Superior temporal gyrus (tissue), 1 donor: ENCODE measurements around the gene TRPC3.

Source experiments
- DNase-seq: peaks from one replicate; pipeline ENCODE4 v3.0.0-alpha.2; 2016; ENCODE audit errors: extremely low spot score

TRPC3 gene

GRCh38 chr4:121873604-121874003 lies 78.3 kb downstream of the TRPC3 start:
- DNase-seq = no peak

DNA sequence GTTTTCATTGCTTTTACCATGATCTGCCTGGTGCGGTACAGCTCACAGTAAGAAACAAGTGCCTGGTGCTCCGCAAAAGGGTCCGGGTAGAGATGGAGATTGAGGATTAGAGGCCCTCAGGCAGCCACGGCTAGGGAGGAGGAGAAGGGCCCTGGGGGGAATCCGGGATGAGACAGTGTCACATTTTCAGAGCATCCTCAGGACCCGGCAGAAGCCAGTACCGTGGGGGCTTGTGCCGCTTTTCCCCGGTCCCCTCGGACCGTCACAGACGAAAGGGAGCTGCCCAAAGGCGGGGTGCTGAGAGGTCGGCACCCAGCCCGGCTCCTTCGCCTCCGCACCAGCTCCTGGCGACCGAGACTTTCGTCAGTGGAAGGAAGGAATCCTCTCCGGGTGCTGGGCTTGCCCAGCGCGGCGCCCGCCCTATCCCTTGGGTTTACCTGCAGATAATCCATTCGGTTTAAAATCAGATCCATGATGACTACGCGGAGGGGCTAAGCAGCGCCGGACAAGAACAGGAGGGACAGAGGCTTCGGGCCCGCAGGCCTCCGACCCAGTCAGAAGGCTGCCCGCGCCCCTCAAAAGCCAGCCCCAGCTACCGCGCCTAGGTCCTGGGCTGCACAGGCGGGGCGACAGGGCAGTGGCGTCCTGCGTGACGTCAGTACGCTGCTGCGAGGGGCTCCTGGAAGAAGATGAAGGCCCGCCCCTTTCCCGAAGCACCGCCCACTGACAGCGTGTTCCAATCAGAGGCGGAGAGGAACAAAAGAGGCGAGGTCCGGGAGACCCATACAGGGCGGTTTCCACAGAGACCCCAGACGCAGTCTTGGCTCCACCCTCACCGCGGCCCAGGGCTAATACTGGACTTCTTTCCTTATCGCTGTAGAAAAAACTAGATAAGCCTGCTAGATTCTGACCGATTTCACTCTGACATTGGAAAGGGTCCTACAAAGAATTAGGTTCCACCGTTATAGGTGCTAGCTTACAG lies 81.7 kb downstream of the TRPC3 start, which contains the start of gene BBS7:
TSS of gene BBS7 (minus strand) at position 634 of the 982 bp plus-strand sequence. CDS start at position 473, 161 bp downstream.
- peak; percentile 97 for DNase-seq

DNA sequence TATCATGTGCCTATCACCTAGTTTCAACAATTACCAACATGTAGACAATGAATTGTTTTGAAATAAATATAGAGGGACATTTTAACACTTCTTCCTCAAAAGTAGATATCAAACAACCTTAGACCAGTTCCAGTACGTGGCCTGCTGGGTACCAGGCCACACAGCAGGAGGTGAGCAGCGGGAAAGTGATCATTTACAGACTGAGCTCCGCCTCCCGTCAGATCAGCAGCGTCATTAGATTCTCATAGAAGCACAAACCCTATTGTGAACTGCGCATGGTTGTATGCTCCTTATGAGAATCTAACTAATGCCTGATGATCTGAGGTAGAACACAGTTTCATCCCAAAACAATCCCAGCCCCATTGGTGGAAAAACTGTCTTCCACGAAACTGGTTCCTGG lies 88.1 kb downstream of the TRPC3 start:
- DNase-seq = no peak

DNA sequence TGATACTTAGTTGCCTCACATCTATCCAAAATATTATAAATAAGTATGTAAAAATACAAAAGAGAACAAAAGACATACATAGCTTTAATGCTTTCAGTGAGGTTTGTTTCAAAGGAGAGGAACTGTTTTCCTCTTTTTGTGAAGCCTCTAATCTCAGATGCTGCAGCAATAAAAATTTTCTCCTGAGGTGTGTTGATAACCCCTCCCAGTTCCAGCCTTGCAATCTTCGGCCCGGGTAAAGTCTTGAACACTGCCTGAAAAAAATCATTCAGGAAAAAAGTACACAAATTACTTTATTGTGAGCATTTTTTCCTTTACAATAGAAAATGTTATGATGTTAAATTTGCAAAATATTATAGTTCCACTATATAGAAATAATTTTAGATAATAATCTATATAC lies 90.4 kb downstream of the TRPC3 start:
- no peak for DNase-seq

DNA sequence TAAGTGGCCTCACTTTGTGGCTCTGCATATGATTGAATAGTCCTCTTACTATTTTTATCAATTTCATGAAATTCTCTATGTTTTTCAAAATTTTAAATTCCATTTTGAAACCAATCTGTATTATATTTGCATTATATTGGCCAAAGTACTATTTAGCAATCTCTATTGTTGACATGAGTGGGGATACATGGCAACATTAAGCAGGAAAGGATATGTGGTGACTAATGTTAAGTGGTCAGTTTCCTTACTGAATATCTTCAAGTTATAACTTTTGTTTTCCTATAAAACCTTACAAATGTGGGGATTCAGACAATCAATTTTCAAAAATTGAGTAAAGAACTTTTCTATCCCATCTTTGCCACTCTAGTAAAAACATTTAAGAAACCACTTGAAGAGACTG lies 91.7 kb downstream of the TRPC3 start:
- DNase-seq = no peak

DNA sequence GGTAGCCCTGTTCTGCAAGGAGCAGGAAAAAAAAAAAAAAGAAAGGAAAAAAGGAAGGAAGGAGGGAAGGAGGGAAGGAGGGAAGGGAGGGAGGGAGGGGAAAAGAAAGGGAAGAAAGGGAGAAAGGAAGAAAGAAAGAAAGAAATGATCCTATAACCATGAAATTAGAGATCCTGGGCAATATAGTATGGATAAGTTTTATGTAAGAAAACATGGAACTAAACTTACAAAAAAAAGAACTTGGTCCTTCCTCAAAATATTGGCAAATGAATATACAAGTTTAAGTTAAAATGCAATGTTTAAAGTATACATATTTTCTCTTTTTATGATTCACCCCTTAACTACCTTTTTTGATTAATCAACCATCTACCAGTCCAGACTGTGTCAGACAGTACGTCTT lies 100.5 kb downstream of the TRPC3 start:
- DNase-seq = no peak

GRCh38 chr4:121846662-121847061 lies 105.2 kb downstream of the TRPC3 start:
- DNase-seq = no peak

GRCh38 chr4:121842862-121843261 lies 109.0 kb downstream of the TRPC3 start:
- peak; percentile 44 for DNase-seq

- no peak for DNase-seq
These were observed 113.7 kb downstream of the TRPC3 start for GRCh38 chr4:121838136-121838535.

- no peak for DNase-seq
These were observed 122.3 kb downstream of the TRPC3 start for GRCh38 chr4:121829511-121829910.
